K562 (cell line): ENCODE data around the gene CHST2. TPM values are rescaled to one million over a fixed set of nuclear protein-coding genes. Genes with fewer than 3 reads are reported as not detected.

ENCODE experiments used
- ARID1B ChIP-seq: fragments of 450-650 bp; IDR thresholded peaks from 2 replicates; pipeline ENCODE4 v1.6.1; 2016; ENCODE audit warnings: antibody characterized with exemption, mild to moderate bottlenecking, inconsistent platforms
- FOXP1 ChIP-seq: sonication (generic); formaldehyde crosslinking; IDR thresholded peaks from 2 replicates; pipeline ENCODE4 v1.8.0; 2022; ENCODE audit warnings: mild to moderate bottlenecking, missing genetic modification reagents
- GABPA ChIP-seq: fragments of 200-800 bp; sonication (Bioruptor generic); conservative IDR thresholded peaks from 2 replicates; pipeline ENCODE4 v1.6.1; 2016; ENCODE audit warnings: low read depth, missing genetic modification characterization, missing compliant biosample characterization
- HLTF ChIP-seq: fragments of 450-650 bp; IDR thresholded peaks from 2 replicates; pipeline ENCODE4 v1.6.1; 2016
- HNRNPL ChIP-seq: fragments of 200-400 bp; formaldehyde crosslinking; IDR thresholded peaks from 2 replicates; pipeline ENCODE4 v1.6.1; 2017; ENCODE audit warnings: low read depth, mild to moderate bottlenecking, low read length
- MAFK ChIP-seq: IDR thresholded peaks from 2 replicates; pipeline ENCODE4 v1.6.1; 2011; ENCODE audit warnings: low read length, improper control_type of control experiment
- PKNOX1 ChIP-seq: fragments of 450-650 bp; IDR thresholded peaks from 2 replicates; pipeline ENCODE4 v1.6.1; 2016
- RBBP5 ChIP-seq: fragments of 200-600 bp; sonication (generic); IDR thresholded peaks from 2 replicates; pipeline ENCODE4 v1.6.1; 2012; ENCODE audit warnings: borderline replicate concordance, mild to moderate bottlenecking, low read length, control low read depth, inconsistent platforms; ENCODE audit not compliant: insufficient read depth, poor library complexity, severe bottlenecking
- SP1 ChIP-seq: sonication (generic); formaldehyde crosslinking; IDR thresholded peaks from 2 replicates; pipeline ENCODE4 v1.8.1; 2022; ENCODE audit warnings: mild to moderate bottlenecking, missing genetic modification reagents
- SP2 ChIP-seq: IDR thresholded peaks from 2 replicates; pipeline ENCODE4 v1.6.1; 2011; ENCODE audit warnings: mild to moderate bottlenecking, low read depth, low read length, moderate library complexity; ENCODE audit not compliant: poor library complexity, severe bottlenecking; ENCODE audit errors: extremely low read depth
- SPI1 ChIP-seq: IDR thresholded peaks from 2 replicates; pipeline ENCODE4 v1.6.1; 2011; ENCODE audit warnings: low read depth, low read length, control low read depth, borderline replicate concordance
- TAF7 ChIP-seq: fragments of 450-650 bp; IDR thresholded peaks from 2 replicates; pipeline ENCODE4 v1.6.1; 2016; ENCODE audit warnings: missing genetic modification characterization, missing compliant biosample characterization
- THAP7 ChIP-seq: fragments of 250-450 bp; sonication (Bioruptor Pico); IDR thresholded peaks from 2 replicates; pipeline ENCODE4 v1.5.0; 2021
- TSHZ1 ChIP-seq: fragments of 250-450 bp; sonication (Bioruptor Pico); IDR thresholded peaks from 2 replicates; pipeline ENCODE4 v1.4.0; 2020; ENCODE audit warnings: mild to moderate bottlenecking, moderate library complexity
- VEZF1 ChIP-seq: fragments of 200-800 bp; sonication (Bioruptor generic); IDR thresholded peaks from 2 replicates; pipeline ENCODE4 v1.6.1; 2017; ENCODE audit warnings: missing genetic modification characterization, missing compliant biosample characterization
- ZHX1 ChIP-seq: fragments of 150-350 bp; conservative IDR thresholded peaks from 2 replicates; pipeline ENCODE4 v1.6.1; 2014; ENCODE audit warnings: low read length
- ZNF12 ChIP-seq: sonication (generic); formaldehyde crosslinking; IDR thresholded peaks from 2 replicates; pipeline ENCODE4 v1.4.0; 2020; ENCODE audit warnings: mild to moderate bottlenecking, missing genetic modification reagents
- polyA plus RNA-seq, 8 experiments: library from polyadenylated mRNA; depleted of rRNA in 4 of 8; stranded (reverse) in 5 of 8; unstranded in 3 of 8; fragments of >200 nt; fragmentation: Nextera tagmentation in 2 of 8; fragmentation: Illumina TruSeq in 1 of 8; extraction: Ambion mirVana in 2 of 8; extraction: Trizol in 1 of 8; gene quantifications; 2 replicates each; pipeline versions ENCODE4 v1.2.1 to v1.2.3, GENCODE V29; 2011 to 2014; ENCODE audit warnings: inconsistent platforms in 1 of 8, missing spikeins in 1 of 8
- total RNA-seq, 7 experiments: library from RNA; depleted of rRNA in 6 of 7; stranded (reverse); fragments of >200 nt in 6 of 7; fragmentation: Illumina TruSeq in 2 of 7; extraction: Trizol in 2 of 7; gene quantifications; 2 replicates each; pipeline versions ENCODE4 v1.2.1 to v1.2.3, GENCODE V29; 2011 to 2021; ENCODE audit warnings: low replicate concordance in 1 of 7

Gene CHST2
- total and polyA plus RNA-seq, 9 of the 15 experiments (the other 6 are each of a cell fraction or from before 2014, with no cell fraction given) = 3.4 to 60.3 (median 13.9) TPM

- TF ChIP-seq FOXP1 (CRISPR knock-in tag) (0 out of 2 replicates have a peak, but pooled peaks have one; percentile 34), VEZF1 (CRISPR knock-in tag) (peak; percentile 76), SP2 (peak; percentile 40), ARID1B (peak; percentile 56; the same call in 1 of the 2 replicates), THAP7 (CRISPR knock-in tag) (0 out of 2 replicates have a peak, but pooled peaks have one; percentile 18), GABPA (tag) (peak; percentile 81), SP1 (peak; percentile 34; the same call in 1 of the 2 replicates), ZHX1 (no peak), ZNF12 (CRISPR knock-in tag) (no peak), HNRNPL (0 out of 2 replicates have a peak, but pooled peaks have one; percentile 14), SPI1 (0 out of 2 replicates have a peak, but pooled peaks have one; percentile 28), HLTF (no peak), RBBP5 (peak; percentile 51), MAFK (no peak), TAF7 (peak; percentile 44; the same call in 1 of the 2 replicates), PKNOX1 (peak; percentile 97), TSHZ1 (CRISPR knock-in tag) (peak; percentile 15; the same call in 1 of the 2 replicates)
Measured at GRCh38 chr3:143119009-143119914, at the start of gene CHST2 (continued).
